M059J (cell line): ENCODE data around the gene TMPRSS12. TPM values are rescaled to one million over a fixed set of nuclear protein-coding genes. Genes with fewer than 3 reads are reported as not detected.
"Not testable (repeated sequence)": the region's sequence is repeated elsewhere in the genome, so short reads cannot be mapped to it uniquely, and the experiment has no call there.

Experiments
- DNase-seq: peaks from one replicate; pipeline ENCODE4 v3.0.0-alpha.2; 2012; ENCODE audit warnings: low read depth
- total RNA-seq: library from RNA; depleted of rRNA; stranded (reverse); fragments of >200 nt; shearing (Covaris generic); gene quantifications from 2 replicates; pipeline ENCODE4 v1.2.3, GENCODE V29; 2014

TMPRSS12 gene
- total RNA-seq, 1 experiment from 2014 or later, result not detected

GRCh38 chr12:50855679-50856078, 13.0 kb downstream of the TMPRSS12 start:
- DNase-seq, result not testable (repeated sequence)

GRCh38 chr12:50859621-50860310, 17.0 kb downstream of the TMPRSS12 start:
- no peak for DNase-seq

- DNase-seq, result peak; percentile 64
Observed at GRCh38 chr12:50862316-50862715, 19.6 kb downstream of the TMPRSS12 start.

GRCh38 chr12:50865266-50865665, 22.5 kb downstream of the TMPRSS12 start:
- DNase-seq, result no peak

- not testable (repeated sequence) for DNase-seq
Observed at GRCh38 chr12:50868881-50869280, 26.2 kb downstream of the TMPRSS12 start.

GRCh38 chr12:50882563-50882962, 39.8 kb downstream of the TMPRSS12 start:
- DNase-seq, result no peak

GRCh38 chr12:50887191-50887590, 44.5 kb downstream of the TMPRSS12 start:
- DNase-seq, result no peak

GRCh38 chr12:50888666-50889065, 45.9 kb downstream of the TMPRSS12 start:
- no peak for DNase-seq

- no peak for DNase-seq
Observed at GRCh38 chr12:50894241-50894640, 51.5 kb downstream of the TMPRSS12 start.

GRCh38 chr12:50901685-50902113, 59.0 kb downstream of the TMPRSS12 start:
- no peak for DNase-seq

- not testable (repeated sequence) for DNase-seq
Observed at GRCh38 chr12:50908479-50908878, 65.8 kb downstream of the TMPRSS12 start.

GRCh38 chr12:50912361-50912760, 69.6 kb downstream of the TMPRSS12 start:
- not testable (repeated sequence) for DNase-seq

- no peak for DNase-seq
Observed at GRCh38 chr12:50913224-50913623, 70.5 kb downstream of the TMPRSS12 start.

- no peak for DNase-seq
Observed at GRCh38 chr12:50914872-50915484, 72.3 kb downstream of the TMPRSS12 start.

- DNase-seq, result no peak
Observed at GRCh38 chr12:50916292-50916691, 73.6 kb downstream of the TMPRSS12 start.

- no peak for DNase-seq
Observed at GRCh38 chr12:50918584-50919316, 76.0 kb downstream of the TMPRSS12 start.

GRCh38 chr12:50922820-50923219, 80.1 kb downstream of the TMPRSS12 start:
- no peak for DNase-seq

- DNase-seq, result no peak
Observed at GRCh38 chr12:50923361-50924130, 80.8 kb downstream of the TMPRSS12 start.

GRCh38 chr12:50924131-50924438, 81.4 kb downstream of the TMPRSS12 start:
- DNase-seq, result no peak

GRCh38 chr12:50924439-50925341, 82.0 kb downstream of the TMPRSS12 start:
- DNase-seq, result peak; percentile 88

- no peak for DNase-seq
Observed at GRCh38 chr12:50925342-50925651, 82.6 kb downstream of the TMPRSS12 start.
